ENCODE measurements around the gene CDCA7L.

CDCA7L gene

GRCh38 chr7:21898265-21898930 lies 47.3 kb downstream of the CDCA7L start:
- H3K27ac ChIP-seq: no peak overlapping the region
- H3K9me3 ChIP-seq (ENCODE audit: control insufficient read depth, low read length): no peaks in the 10 kb centered on the region
- no peak overlapping the region for H3K9ac ChIP-seq
- peaks cover 3% of the 10 kb centered on the region for H3K4me1 ChIP-seq
- H3K27me3 ChIP-seq (ENCODE audit: control insufficient read depth, insufficient read depth, low read length): no peaks in the 10 kb centered on the region
- TF ChIP-seq CTCF (IDR thresholded peaks at IDR 0.05): no peak
- no peak overlapping the region for H3K4me2 ChIP-seq (ENCODE audit: low read length)
- no peaks in the 10 kb centered on the region for H3K36me3 ChIP-seq (ENCODE audit: control insufficient read depth, insufficient read depth, low read length)
- no peaks in the 10 kb centered on the region for H3K79me2 ChIP-seq
- H2AFZ ChIP-seq: no peak overlapping the region
- no peak overlapping the region for H3K4me3 ChIP-seq (ENCODE audit: low read depth, low read length)

GRCh38 chr7:21893401-21893800 lies 52.3 kb downstream of the CDCA7L start:
- Histone ChIP-seq H3K4me1 (peaks cover 3% of the 10 kb centered on the region), H3K4me2 (ENCODE audit: low read length) (no peak overlapping the region), H3K27me3 (ENCODE audit: control insufficient read depth, insufficient read depth, low read length) (no peaks in the 10 kb centered on the region), H3K79me2 (no peaks in the 10 kb centered on the region), H3K4me3 (ENCODE audit: low read depth, low read length) (no peak overlapping the region), H3K9me3 (ENCODE audit: control insufficient read depth, low read length) (no peaks in the 10 kb centered on the region), H3K9ac (no peak overlapping the region), H3K27ac (no peak overlapping the region), H3K36me3 (ENCODE audit: control insufficient read depth, insufficient read depth, low read length) (no peaks in the 10 kb centered on the region), H2AFZ (no peak overlapping the region)
- no peak for TF ChIP-seq CTCF (IDR thresholded peaks at IDR 0.05)

GRCh38 chr7:21891291-21891690 lies 54.4 kb downstream of the CDCA7L start:
- Histone ChIP-seq H3K4me2 (ENCODE audit: low read length) (no peak overlapping the region), H3K79me2 (no peaks in the 10 kb centered on the region), H3K9ac (no peak overlapping the region), H3K27ac (no peak overlapping the region), H3K27me3 (ENCODE audit: control insufficient read depth, insufficient read depth, low read length) (no peaks in the 10 kb centered on the region), H3K4me3 (ENCODE audit: low read depth, low read length) (no peak overlapping the region), H3K9me3 (ENCODE audit: control insufficient read depth, low read length) (no peaks in the 10 kb centered on the region), H3K4me1 (no peaks in the 10 kb centered on the region), H3K36me3 (ENCODE audit: control insufficient read depth, insufficient read depth, low read length) (no peaks in the 10 kb centered on the region), H2AFZ (no peak overlapping the region)
- TF ChIP-seq CTCF (IDR thresholded peaks at IDR 0.05): no peak

- Histone ChIP-seq H3K27me3 (ENCODE audit: control insufficient read depth, insufficient read depth, low read length) (no peaks in the 10 kb centered on the region), H2AFZ (no peak overlapping the region), H3K79me2 (no peaks in the 10 kb centered on the region), H3K36me3 (ENCODE audit: control insufficient read depth, insufficient read depth, low read length) (no peaks in the 10 kb centered on the region), H3K4me2 (ENCODE audit: low read length) (no peak overlapping the region), H3K27ac (no peak overlapping the region), H3K9ac (no peak overlapping the region), H3K4me1 (no peaks in the 10 kb centered on the region), H3K4me3 (ENCODE audit: low read depth, low read length) (no peak overlapping the region), H3K9me3 (ENCODE audit: control insufficient read depth, low read length) (no peaks in the 10 kb centered on the region)
- TF ChIP-seq CTCF (IDR thresholded peaks at IDR 0.05): no peak
These were observed 57.9 kb downstream of the CDCA7L start for GRCh38 chr7:21887779-21888178.

GRCh38 chr7:21887353-21887752 lies 58.3 kb downstream of the CDCA7L start:
- Histone ChIP-seq H3K4me3 (ENCODE audit: low read depth, low read length) (no peak overlapping the region), H3K27ac (no peak overlapping the region), H3K27me3 (ENCODE audit: control insufficient read depth, insufficient read depth, low read length) (no peaks in the 10 kb centered on the region), H3K4me1 (no peaks in the 10 kb centered on the region), H3K4me2 (ENCODE audit: low read length) (no peak overlapping the region), H2AFZ (no peak overlapping the region), H3K79me2 (no peaks in the 10 kb centered on the region), H3K9me3 (ENCODE audit: control insufficient read depth, low read length) (no peaks in the 10 kb centered on the region), H3K36me3 (ENCODE audit: control insufficient read depth, insufficient read depth, low read length) (no peaks in the 10 kb centered on the region), H3K9ac (no peak overlapping the region)
- TF ChIP-seq CTCF (IDR thresholded peaks at IDR 0.05): no peak

Data from parathyroid adenoma (tissue), 2 donors.